Measurements from ENCODE around the gene KRTAP5-9. TPM values are rescaled to one million over a fixed set of nuclear protein-coding genes. Genes with fewer than 3 reads are reported as not detected.

KRTAP5-9 gene
- total RNA-seq, 1 experiment from 2014 or later = not detected

DNA sequence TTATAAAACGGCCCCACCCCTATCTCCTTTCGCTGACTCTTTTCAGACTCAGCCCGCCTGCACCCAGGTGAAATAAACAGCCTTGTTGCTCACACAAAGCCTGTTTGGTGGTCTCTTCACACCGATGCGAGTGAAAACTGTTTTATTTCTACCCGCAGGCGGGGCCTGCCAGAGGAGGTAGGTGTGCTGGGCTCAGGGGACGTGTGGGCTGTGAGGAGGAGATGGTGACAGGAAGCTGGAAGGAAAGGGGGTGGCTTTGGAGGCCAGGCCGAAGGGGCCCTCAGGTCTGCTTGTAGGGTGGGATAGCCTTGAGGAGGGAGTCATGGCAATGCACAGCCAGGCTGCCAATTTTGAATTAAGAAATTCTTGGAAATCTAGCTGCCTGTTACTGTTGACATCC lies 42.4 kb upstream of the KRTAP5-9 start:
- Histone ChIP-seq H3K36me3 (ENCODE audit: insufficient read depth, low read length, poor library complexity, severe bottlenecking) (no peaks in the 10 kb centered on the region), H3K27ac (ENCODE audit: low read depth, low read length, poor library complexity, severe bottlenecking) (no peak overlapping the region), H3K4me3 (ENCODE audit: low read depth, low read length, poor library complexity, severe bottlenecking) (no peak overlapping the region), H3K4me1 (ENCODE audit: insufficient read depth, low read length, poor library complexity, severe bottlenecking) (peaks cover 14% of the 10 kb centered on the region), H3K9me3 (ENCODE audit: low read depth, low read length, poor library complexity, severe bottlenecking) (peaks cover 7% of the 10 kb centered on the region), H3K27me3 (replicated peaks; ENCODE audit: insufficient read depth, low read depth, low read length, poor library complexity) (no peaks in the 10 kb centered on the region)
- ChIA-PET CTCF (no interaction called here), POLR2A (ENCODE audit: low non-redundant PET) (no interaction called here)
- TF ChIP-seq EZH2 (IDR thresholded peaks at IDR 0.05; ENCODE audit: borderline replicate concordance, low read depth, low read length, poor library complexity, severe bottlenecking) = no peak
- TF ChIP-seq, protein P1, sequence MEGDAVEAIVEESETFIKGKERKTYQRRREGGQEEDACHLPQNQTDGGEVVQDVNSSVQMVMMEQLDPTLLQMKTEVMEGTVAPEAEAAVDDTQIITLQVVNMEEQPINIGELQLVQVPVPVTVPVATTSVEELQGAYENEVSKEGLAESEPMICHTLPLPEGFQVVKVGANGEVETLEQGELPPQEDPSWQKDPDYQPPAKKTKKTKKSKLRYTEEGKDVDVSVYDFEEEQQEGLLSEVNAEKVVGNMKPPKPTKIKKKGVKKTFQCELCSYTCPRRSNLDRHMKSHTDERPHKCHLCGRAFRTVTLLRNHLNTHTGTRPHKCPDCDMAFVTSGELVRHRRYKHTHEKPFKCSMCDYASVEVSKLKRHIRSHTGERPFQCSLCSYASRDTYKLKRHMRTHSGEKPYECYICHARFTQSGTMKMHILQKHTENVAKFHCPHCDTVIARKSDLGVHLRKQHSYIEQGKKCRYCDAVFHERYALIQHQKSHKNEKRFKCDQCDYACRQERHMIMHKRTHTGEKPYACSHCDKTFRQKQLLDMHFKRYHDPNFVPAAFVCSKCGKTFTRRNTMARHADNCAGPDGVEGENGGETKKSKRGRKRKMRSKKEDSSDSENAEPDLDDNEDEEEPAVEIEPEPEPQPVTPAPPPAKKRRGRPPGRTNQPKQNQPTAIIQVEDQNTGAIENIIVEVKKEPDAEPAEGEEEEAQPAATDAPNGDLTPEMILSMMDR (conservative IDR thresholded peaks at IDR 0.05; ENCODE audit: low read depth, low read length) = no peak
- intact Hi-C loops (cut with micrococcal nuclease; ENCODE audit: unreplicated experiment) = no loop called here
- BruUV-seq (replicated peaks) = no TSS peak
- no peak for DNase-seq (ENCODE audit: low spot score)

DNA sequence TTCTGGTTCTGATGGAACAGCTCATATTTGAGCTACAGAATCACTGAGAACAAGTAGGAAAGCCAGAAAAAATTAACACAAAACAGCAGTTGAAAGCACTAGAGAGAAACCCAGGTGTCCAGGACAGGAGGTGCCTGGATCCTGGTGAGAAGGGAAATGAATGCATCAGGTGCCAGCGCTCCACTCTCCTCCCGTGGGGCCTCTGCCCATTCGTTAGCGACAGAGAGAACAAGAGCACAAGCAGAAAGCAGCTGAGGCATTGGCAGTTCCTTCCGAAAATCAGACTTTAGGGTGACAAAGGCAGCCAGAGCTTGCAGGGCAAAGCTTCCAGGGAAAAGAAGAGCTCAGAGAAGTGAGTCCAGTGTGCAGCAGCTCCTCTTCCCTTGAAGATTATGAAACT lies 41.1 kb upstream of the KRTAP5-9 start:
- peaks cover 7% of the 10 kb centered on the region for H3K9me3 ChIP-seq (ENCODE audit: low read depth, low read length, poor library complexity, severe bottlenecking)
- no TSS peak for BruUV-seq (replicated peaks)
- TF ChIP-seq EZH2 (IDR thresholded peaks at IDR 0.05; ENCODE audit: borderline replicate concordance, low read depth, low read length, poor library complexity, severe bottlenecking) = no peak
- TF ChIP-seq, protein P1 (conservative IDR thresholded peaks at IDR 0.05; ENCODE audit: low read depth, low read length) = no peak
- H3K27me3 ChIP-seq (replicated peaks; ENCODE audit: insufficient read depth, low read depth, low read length, poor library complexity) = no peaks in the 10 kb centered on the region
- H3K36me3 ChIP-seq (ENCODE audit: insufficient read depth, low read length, poor library complexity, severe bottlenecking) = no peaks in the 10 kb centered on the region
- H3K27ac ChIP-seq (ENCODE audit: low read depth, low read length, poor library complexity, severe bottlenecking) = no peak overlapping the region
- intact Hi-C loops (cut with micrococcal nuclease; ENCODE audit: unreplicated experiment) = no loop called here
- ChIA-PET CTCF (no interaction called here), POLR2A (ENCODE audit: low non-redundant PET) (no interaction called here)
- DNase-seq (ENCODE audit: low spot score) = no peak
- no peak overlapping the region for H3K4me3 ChIP-seq (ENCODE audit: low read depth, low read length, poor library complexity, severe bottlenecking)
- peaks cover 14% of the 10 kb centered on the region for H3K4me1 ChIP-seq (ENCODE audit: insufficient read depth, low read length, poor library complexity, severe bottlenecking)

DNA sequence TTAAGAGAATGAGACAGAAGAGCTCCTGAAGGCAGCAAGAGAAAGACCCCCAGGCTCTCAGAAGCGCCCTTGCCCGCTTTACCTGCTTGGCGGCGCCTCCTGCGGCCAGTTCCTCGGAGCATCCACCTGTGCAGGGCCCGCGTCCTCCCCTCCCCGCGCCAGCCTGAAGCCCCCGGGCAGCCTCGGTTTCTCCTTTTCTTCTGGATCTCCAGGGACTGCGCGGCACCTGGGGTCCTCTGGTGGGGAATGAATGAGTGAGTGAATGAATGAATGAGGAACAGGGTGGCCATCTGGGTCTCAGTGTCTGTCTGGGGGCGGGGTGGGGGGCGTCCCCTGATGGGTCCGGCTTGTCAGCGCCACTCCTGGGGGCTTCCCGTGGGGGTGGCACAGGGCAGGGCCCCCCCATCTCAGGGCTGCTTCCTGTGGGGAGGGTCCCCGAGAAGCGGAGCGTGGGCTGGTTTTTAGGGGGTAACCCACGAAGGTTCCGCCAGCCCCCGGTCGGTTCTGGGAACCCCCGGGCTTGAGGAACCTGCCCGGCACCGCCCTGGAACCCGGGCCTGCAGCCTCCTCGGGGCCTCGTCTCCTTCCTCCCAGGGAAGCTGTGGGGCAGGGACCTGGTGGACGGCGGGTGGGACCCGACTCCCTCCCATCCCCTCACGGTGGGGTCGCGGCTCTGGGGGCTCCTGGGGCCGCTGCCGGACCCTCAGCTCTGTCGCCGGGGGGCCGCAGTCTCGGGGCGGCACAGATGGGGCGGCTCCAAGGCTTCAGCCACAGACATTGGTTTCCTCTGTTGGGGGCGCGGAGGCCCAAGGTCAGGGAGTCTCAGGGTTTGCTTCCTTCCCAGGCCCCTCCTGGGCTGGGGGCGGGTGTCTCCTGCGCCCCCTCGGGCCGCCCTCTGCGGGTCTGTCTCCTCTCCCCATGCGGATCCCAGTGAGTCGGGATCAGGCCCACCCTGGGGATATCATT lies 29.4 kb upstream of the KRTAP5-9 start:
- Histone ChIP-seq H3K36me3 (ENCODE audit: insufficient read depth, low read length, poor library complexity, severe bottlenecking) (no peaks in the 10 kb centered on the region), H3K9me3 (ENCODE audit: low read depth, low read length, poor library complexity, severe bottlenecking) (no peaks in the 10 kb centered on the region), H3K4me3 (ENCODE audit: low read depth, low read length, poor library complexity, severe bottlenecking) (no peak overlapping the region), H3K27ac (ENCODE audit: low read depth, low read length, poor library complexity, severe bottlenecking) (no peak overlapping the region), H3K4me1 (ENCODE audit: insufficient read depth, low read length, poor library complexity, severe bottlenecking) (no peaks in the 10 kb centered on the region), H3K27me3 (replicated peaks; ENCODE audit: insufficient read depth, low read depth, low read length, poor library complexity) (no peaks in the 10 kb centered on the region)
- CTCF ChIA-PET = no interaction called here
- intact Hi-C loops (cut with micrococcal nuclease; ENCODE audit: unreplicated experiment) = no loop called here
- no peak for TF ChIP-seq EZH2 (IDR thresholded peaks at IDR 0.05; ENCODE audit: borderline replicate concordance, low read depth, low read length, poor library complexity, severe bottlenecking)
- TF ChIP-seq, protein P1 (conservative IDR thresholded peaks at IDR 0.05; ENCODE audit: low read depth, low read length) = no peak
- POLR2A ChIA-PET (ENCODE audit: low non-redundant PET) = no interaction called here
- BruUV-seq (replicated peaks) = no TSS peak
- no peak for DNase-seq (ENCODE audit: low spot score)

Data from A673 (cell line).